ENCODE measurements around the gene NPSR1. TPM values are rescaled to one million over a fixed set of nuclear protein-coding genes. Genes with fewer than 3 reads are reported as not detected.
"Not testable (repeated sequence)": the region's sequence is repeated elsewhere in the genome, so short reads cannot be mapped to it uniquely, and the experiment has no call there.

The NPSR1 gene
- polyA plus RNA-seq: not detected

DNA sequence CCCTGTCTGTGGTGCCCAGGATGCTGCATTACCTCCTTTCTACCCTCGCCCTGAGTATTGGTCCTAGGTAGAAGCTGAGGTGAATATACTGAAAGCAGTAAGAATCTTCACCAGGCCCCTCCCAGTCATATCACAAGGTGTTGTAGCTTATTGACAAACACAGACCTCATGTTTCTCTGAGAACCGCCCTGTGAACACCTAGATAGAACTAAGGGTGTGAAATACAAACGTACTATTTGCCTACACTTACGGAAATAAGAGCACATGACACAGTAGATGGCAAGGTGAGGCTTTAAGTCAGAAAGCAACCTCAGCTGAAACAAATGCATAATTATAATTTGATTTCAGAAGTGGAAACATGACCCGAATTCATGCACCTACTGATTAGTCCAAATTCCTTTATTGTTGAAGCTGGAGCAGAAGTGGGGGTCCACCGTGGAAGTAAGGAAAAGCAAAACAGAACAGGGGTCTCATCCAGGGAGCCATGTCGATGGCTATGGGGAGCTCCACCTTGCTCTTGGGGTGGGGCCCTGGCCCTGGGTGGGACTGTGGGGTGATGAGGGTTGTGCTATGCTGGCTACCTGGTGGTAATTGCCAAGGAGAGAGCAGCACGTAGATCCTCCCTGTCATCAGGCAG is at the start of gene NPSR1:
NPSR1 (plus strand) TSS at position 587 of the 637 bp plus-strand sequence. CDS start 195 bp downstream, outside the sequence.
- no peak within 1 kb of the TSS for H3K4me3 Mint-ChIP-seq
- H3K9me3 Mint-ChIP-seq: peaks cover 0 to 8% (median 0%) of the 10 kb centered on the region in 6 donors
- H3K27me3 Mint-ChIP-seq (ENCODE audit: low read depth in 3 of 3): peaks cover 0 to 5% (median 3%) of the 10 kb centered on the region in 3 donors
- no peak within 1 kb of the TSS for H3K27ac Mint-ChIP-seq
- no peak for DNase-seq
- no peaks in the 10 kb centered on the region for H3K4me1 Mint-ChIP-seq
- no peaks in the 10 kb centered on the region for H3K36me3 Mint-ChIP-seq

GRCh38 chr7:34612661-34613060 is 45.4 kb upstream of the NPSR1 start:
- H3K4me3 Mint-ChIP-seq: no peak overlapping the region
- no peak for DNase-seq
- H3K9me3 Mint-ChIP-seq: peaks cover 0 to 4% (median 2%) of the 10 kb centered on the region in 6 donors
- H3K4me1 Mint-ChIP-seq: no peaks in the 10 kb centered on the region
- peaks cover 0 to 4% (median 2%) of the 10 kb centered on the region in 3 donors for H3K27me3 Mint-ChIP-seq (ENCODE audit: low read depth in 3 of 3)
- no peak overlapping the region for H3K27ac Mint-ChIP-seq
- H3K36me3 Mint-ChIP-seq: no peaks in the 10 kb centered on the region

DNA sequence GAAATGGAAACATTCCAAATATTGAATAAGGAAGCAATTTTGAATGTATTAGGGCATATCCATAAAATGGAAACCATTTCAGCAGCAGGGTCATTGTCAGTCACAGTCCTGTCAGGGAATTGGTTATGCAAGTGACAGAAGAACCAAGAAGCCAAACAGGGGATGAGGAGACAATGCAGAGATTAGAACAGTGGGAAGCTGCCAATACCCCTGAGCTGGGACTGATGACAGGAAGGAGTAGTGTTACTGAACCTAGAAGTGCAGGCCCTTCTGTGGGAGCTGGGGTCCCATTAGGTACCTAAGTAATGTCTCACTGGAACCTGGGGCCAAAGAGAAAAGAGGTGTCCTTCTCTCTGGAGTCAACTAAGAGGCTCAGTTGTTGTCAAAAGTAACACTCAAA is 37.6 kb upstream of the NPSR1 start:
- no peak overlapping the region for H3K4me3 Mint-ChIP-seq
- no peaks in the 10 kb centered on the region for H3K4me1 Mint-ChIP-seq
- no peak overlapping the region for H3K27ac Mint-ChIP-seq
- H3K9me3 Mint-ChIP-seq: peaks cover 0 to 3% (median 0%) of the 10 kb centered on the region in 6 donors
- H3K27me3 Mint-ChIP-seq (ENCODE audit: low read depth in 3 of 3): peaks cover 0 to 2% (median 1%) of the 10 kb centered on the region in 3 donors
- H3K36me3 Mint-ChIP-seq: no peaks in the 10 kb centered on the region
- DNase-seq: no peak

DNA sequence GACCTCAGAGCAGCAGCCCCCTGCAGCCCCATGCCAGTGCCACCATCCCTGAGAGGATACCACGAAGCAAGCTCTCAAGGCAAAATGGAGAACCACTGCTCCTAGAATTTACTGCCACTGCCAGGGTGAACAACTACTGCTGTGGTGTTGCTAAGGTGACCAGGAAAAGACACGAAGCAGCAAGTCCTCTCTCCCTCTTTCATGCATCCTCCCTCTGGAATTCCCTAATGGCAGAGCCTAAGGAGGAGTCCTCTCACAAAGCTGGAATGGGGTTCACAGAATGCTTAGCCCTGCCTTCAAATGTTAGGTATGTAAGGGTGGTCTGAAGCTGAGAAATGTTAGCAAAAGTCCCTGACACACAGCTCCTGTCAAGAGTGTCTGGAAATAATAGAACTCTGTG is 35.8 kb upstream of the NPSR1 start:
- no peak for DNase-seq
- Mint-ChIP-seq H3K36me3 (no peaks in the 10 kb centered on the region), H3K9me3 (peaks cover 0 to 3% (median 0%) of the 10 kb centered on the region in 6 donors), H3K4me1 (no peaks in the 10 kb centered on the region), H3K4me3 (no peak overlapping the region), H3K27me3 (ENCODE audit: low read depth in 3 of 3) (peaks cover 0 to 2% (median 1%) of the 10 kb centered on the region in 3 donors), H3K27ac (no peak overlapping the region)

- DNase-seq: no peak
- peaks cover 0 to 5% (median 0%) of the 10 kb centered on the region in 6 donors for H3K9me3 Mint-ChIP-seq
- H3K4me3 Mint-ChIP-seq: no peak overlapping the region
- H3K27me3 Mint-ChIP-seq (ENCODE audit: low read depth in 3 of 3): peaks cover 0 to 2% (median 1%) of the 10 kb centered on the region in 3 donors
- no peaks in the 10 kb centered on the region for H3K4me1 Mint-ChIP-seq
- H3K27ac Mint-ChIP-seq: no peak overlapping the region
- no peaks in the 10 kb centered on the region for H3K36me3 Mint-ChIP-seq
Observed at GRCh38 chr7:34622771-34623250, 35.2 kb upstream of the NPSR1 start.

GRCh38 chr7:34628618-34629017 is 29.4 kb upstream of the NPSR1 start:
- DNase-seq: not testable (repeated sequence)

GRCh38 chr7:34652809-34653208 is 5.2 kb upstream of the NPSR1 start:
- Mint-ChIP-seq H3K9me3 (peaks cover 0 to 10% (median 0%) of the 10 kb centered on the region in 6 donors), H3K27me3 (ENCODE audit: low read depth in 3 of 3) (peaks cover 0 to 2% (median 0%) of the 10 kb centered on the region in 3 donors), H3K27ac (no peak overlapping the region)

More at GRCh38 chr7:34628618-34629017, 29.4 kb upstream of the NPSR1 start:
- not testable (repeated sequence) for H3K36me3 Mint-ChIP-seq; H3K9me3 Mint-ChIP-seq; H3K27me3 Mint-ChIP-seq (ENCODE audit: low read depth in 3 of 3); H3K4me3 Mint-ChIP-seq; H3K4me1 Mint-ChIP-seq; H3K27ac Mint-ChIP-seq

DNA sequence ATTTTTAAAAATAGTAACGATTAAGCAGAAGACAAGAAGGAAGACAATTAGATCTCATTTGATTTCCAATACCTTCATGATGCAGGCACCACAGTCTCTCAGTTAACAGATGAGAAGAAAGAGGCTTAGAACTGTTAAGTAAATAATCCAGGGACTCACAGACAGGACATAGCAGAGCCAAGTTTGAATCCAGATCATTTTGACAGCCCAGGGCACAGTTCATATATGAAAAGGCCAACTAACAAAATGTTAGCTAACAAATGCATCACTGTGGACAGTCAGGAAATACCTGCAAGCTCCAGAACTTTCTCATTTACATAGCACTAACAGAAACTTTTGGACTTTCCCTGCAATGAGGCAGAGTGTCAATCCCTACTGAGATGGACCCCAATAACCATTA is 4.2 kb upstream of the NPSR1 start:
- Mint-ChIP-seq H3K9me3 (peaks cover 0 to 10% (median 0%) of the 10 kb centered on the region in 6 donors), H3K4me1 (no peaks in the 10 kb centered on the region), H3K4me3 (no peak overlapping the region), H3K27ac (no peak overlapping the region), H3K36me3 (no peaks in the 10 kb centered on the region), H3K27me3 (ENCODE audit: low read depth in 3 of 3) (peaks cover 0 to 2% (median 0%) of the 10 kb centered on the region in 3 donors)
- DNase-seq: no peak

More at GRCh38 chr7:34652809-34653208, 5.2 kb upstream of the NPSR1 start:
- no peaks in the 10 kb centered on the region for H3K36me3 Mint-ChIP-seq
- no peak for DNase-seq
- no peak overlapping the region for H3K4me3 Mint-ChIP-seq
- no peaks in the 10 kb centered on the region for H3K4me1 Mint-ChIP-seq

GRCh38 chr7:34655384-34655783 is 2.6 kb upstream of the NPSR1 start:
- no peak overlapping the region for H3K27ac Mint-ChIP-seq
- no peaks in the 10 kb centered on the region for H3K36me3 Mint-ChIP-seq
- peaks cover 0 to 10% (median 0%) of the 10 kb centered on the region in 6 donors for H3K9me3 Mint-ChIP-seq
- H3K4me3 Mint-ChIP-seq: no peak overlapping the region
- H3K4me1 Mint-ChIP-seq: no peaks in the 10 kb centered on the region
- no peak for DNase-seq
- H3K27me3 Mint-ChIP-seq (ENCODE audit: low read depth in 3 of 3): peaks cover 0 to 2% (median 0%) of the 10 kb centered on the region in 3 donors

GRCh38 chr7:34656041-34656440 is 2.0 kb upstream of the NPSR1 start:
- no peaks in the 10 kb centered on the region for H3K4me1 Mint-ChIP-seq
- peaks cover 0 to 12% (median 0%) of the 10 kb centered on the region in 6 donors for H3K9me3 Mint-ChIP-seq
- H3K27me3 Mint-ChIP-seq (ENCODE audit: low read depth in 3 of 3): peaks cover 0 to 2% (median 0%) of the 10 kb centered on the region in 3 donors
- H3K4me3 Mint-ChIP-seq: no peak overlapping the region
- H3K36me3 Mint-ChIP-seq: no peaks in the 10 kb centered on the region
- no peak for DNase-seq
- H3K27ac Mint-ChIP-seq: no peak overlapping the region

DNA sequence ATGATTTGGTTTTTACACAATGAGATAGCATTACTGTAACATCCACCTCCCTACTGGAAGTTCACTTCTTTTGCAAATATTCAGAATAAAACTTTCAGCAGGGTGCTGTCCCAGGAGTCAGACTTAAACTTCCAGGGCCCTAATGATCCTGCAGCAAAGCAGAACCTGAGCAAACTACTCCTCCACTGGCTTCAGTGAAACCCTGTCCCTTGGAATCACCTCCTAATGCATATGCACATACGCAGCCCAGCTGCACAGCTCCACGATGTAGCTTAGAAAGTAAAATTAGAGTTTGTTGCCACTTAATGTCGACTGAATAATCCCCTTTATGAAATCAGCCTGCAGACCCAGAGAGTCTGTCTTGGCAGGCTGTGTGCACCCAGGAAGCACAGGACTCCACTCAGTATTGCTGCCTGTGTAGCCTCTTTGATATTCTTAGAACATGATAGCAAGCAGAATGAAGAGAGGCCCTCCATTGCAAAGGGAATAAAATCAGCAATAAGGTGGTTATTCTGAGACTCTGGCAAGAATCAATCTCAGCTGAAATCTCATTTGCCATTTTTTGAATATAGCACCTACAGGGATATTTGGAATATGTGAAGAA is 1.6 kb downstream of the NPSR1 start:
- H3K27ac Mint-ChIP-seq: no peak overlapping the region
- no peak for DNase-seq
- peaks cover 0 to 5% (median 0%) of the 10 kb centered on the region in 6 donors for H3K9me3 Mint-ChIP-seq
- H3K4me1 Mint-ChIP-seq: no peaks in the 10 kb centered on the region
- H3K27me3 Mint-ChIP-seq (ENCODE audit: low read depth in 3 of 3): peaks cover 0 to 13% (median 3%) of the 10 kb centered on the region in 3 donors
- no peak overlapping the region for H3K4me3 Mint-ChIP-seq
- H3K36me3 Mint-ChIP-seq: no peaks in the 10 kb centered on the region

DNA sequence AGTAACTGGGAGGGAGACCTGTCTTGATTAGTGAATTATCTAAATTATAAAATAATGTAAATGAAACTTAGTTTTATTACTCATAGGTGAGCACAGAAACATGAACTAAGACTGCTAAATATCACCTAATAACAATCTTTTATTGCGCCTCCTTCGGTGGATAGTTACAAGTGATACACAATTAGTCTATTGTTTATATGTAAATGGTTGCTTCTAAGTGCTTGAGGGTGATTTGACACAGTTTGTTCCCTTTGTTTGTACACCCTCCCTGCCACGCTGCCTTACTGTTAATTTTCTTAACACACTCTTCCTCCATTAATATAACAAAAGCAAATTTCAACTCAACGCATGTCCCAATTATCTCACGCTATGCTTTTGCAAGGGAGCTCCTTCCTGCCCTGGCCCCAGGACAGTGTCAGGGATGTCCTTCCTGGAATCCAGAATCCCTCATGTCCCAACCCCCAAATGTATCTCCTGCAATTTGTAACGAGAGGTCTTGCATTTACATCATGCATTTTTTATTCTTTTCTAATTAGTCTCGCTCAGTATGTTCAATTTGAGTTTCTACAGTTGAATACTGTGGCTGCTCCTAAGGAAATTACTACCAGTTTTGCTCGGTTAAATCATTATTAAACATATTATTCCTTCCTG is 4.2 kb downstream of the NPSR1 start:
- DNase-seq: no peak
- Mint-ChIP-seq H3K9me3 (peaks cover 0 to 4% (median 0%) of the 10 kb centered on the region in 6 donors), H3K27me3 (ENCODE audit: low read depth in 3 of 3) (peaks cover 0 to 13% (median 3%) of the 10 kb centered on the region in 3 donors), H3K4me3 (no peak overlapping the region), H3K36me3 (no peaks in the 10 kb centered on the region), H3K4me1 (no peaks in the 10 kb centered on the region), H3K27ac (no peak overlapping the region)

DNA sequence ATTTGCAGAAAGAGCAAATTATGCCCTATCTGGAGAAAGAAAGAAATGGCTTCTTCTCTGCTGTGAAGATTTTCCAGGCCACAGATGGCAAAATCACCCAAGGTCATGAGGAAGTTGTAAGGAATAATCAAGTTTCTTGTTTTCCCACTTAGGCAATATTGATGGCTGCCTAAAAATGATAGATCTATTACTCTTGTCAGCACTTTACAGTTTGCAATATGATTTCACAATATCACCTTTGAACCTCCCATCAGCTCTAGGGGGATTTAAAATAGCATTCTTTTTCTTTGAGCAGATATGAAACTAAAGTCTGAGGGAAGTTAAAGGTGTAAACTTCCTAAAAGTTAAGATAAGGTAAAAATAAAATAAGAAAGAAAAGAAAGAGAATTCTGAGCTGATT is 6.7 kb downstream of the NPSR1 start:
- Mint-ChIP-seq H3K4me1 (no peaks in the 10 kb centered on the region), H3K36me3 (no peaks in the 10 kb centered on the region), H3K4me3 (no peak overlapping the region), H3K27ac (no peak overlapping the region), H3K9me3 (peaks cover 0 to 4% (median 0%) of the 10 kb centered on the region in 6 donors), H3K27me3 (ENCODE audit: low read depth in 3 of 3) (peaks cover 0 to 13% (median 3%) of the 10 kb centered on the region in 3 donors)
- no peak for DNase-seq

- Mint-ChIP-seq H3K27ac (no peak overlapping the region), H3K9me3 (no peaks in the 10 kb centered on the region), H3K4me1 (no peaks in the 10 kb centered on the region), H3K36me3 (no peaks in the 10 kb centered on the region), H3K27me3 (ENCODE audit: low read depth in 3 of 3) (peaks cover 0 to 4% (median 0%) of the 10 kb centered on the region in 3 donors), H3K4me3 (no peak overlapping the region)
- DNase-seq: no peak
Observed at GRCh38 chr7:34672430-34672829, 14.4 kb downstream of the NPSR1 start.

Data from immature natural killer cell (primary cell).